Duodenal mucosa (tissue), 2 donors: ENCODE data around the gene SH3BP4.

Source experiments
- H3K27ac ChIP-seq: one replicate; pipeline ENCODE4 v1.7.0; 2013; ENCODE audit warnings: low read depth, low read length
- H3K27me3 ChIP-seq, 2 donors: one replicate each; pipeline ENCODE4 v1.7.0; 2013; ENCODE audit warnings: low read length in 2 of 2, control low read depth in 1 of 2; ENCODE audit not compliant: insufficient read depth in 2 of 2, control insufficient read depth in 1 of 2
- H3K36me3 ChIP-seq, 2 donors: one replicate each; pipeline ENCODE4 v1.7.0; 2013; ENCODE audit warnings: low read length in 2 of 2, control low read depth in 1 of 2; ENCODE audit not compliant: insufficient read depth in 2 of 2, control insufficient read depth in 1 of 2
- H3K4me1 ChIP-seq, 2 donors: one replicate each; pipeline ENCODE4 v1.7.0; 2013; ENCODE audit warnings: low read length in 2 of 2, control low read depth in 1 of 2; ENCODE audit not compliant: insufficient read depth in 2 of 2, control insufficient read depth in 1 of 2
- H3K4me3 ChIP-seq, 2 donors: one replicate each; pipeline ENCODE4 v1.7.0; 2013; ENCODE audit warnings: low read length in 2 of 2, low read depth in 1 of 2
- H3K9ac ChIP-seq, 2 donors: one replicate each; pipeline ENCODE4 v1.7.0; 2013; ENCODE audit warnings: low read length in 2 of 2, low read depth in 1 of 2
- H3K9me3 ChIP-seq, 2 donors: one replicate each; pipeline ENCODE4 v1.7.0; 2013; ENCODE audit warnings: low read length in 2 of 2, control low read depth in 1 of 2; ENCODE audit not compliant: control insufficient read depth in 1 of 2

The SH3BP4 gene

DNA sequence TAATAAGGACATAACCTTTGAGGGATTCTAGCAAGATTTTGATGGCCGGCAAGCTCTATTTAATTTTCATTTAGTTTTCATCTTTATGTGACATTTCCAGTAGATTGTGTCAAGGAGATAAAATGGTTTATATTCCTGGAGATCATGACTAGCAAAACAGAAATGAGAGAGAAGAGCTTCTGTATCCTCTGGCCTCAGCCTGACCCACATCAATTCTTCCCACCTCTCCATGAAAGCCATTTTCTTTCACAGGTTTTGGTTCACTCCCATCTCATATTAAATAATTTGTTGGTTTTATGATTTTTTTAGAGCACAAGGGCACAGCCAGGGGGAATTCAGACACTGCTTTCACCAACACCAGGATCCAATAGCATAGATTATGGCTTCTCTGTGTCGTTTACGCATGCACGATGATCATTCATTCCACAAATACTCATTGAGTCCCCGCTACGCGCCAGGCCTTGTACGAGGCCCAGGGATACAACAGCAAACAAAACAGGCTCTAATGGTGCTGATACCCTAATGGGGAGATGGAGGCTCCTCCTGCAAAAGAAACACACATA lies 85.9 kb downstream of the SH3BP4 start:
- Histone ChIP-seq H3K4me3 (no peak overlapping the region), H3K27ac (no peak overlapping the region), H3K9ac (no peak overlapping the region), H3K4me1 (no peaks in the 10 kb centered on the region), H3K27me3 (no peaks in the 10 kb centered on the region), H3K36me3 (peaks cover 23 to 41% of the 10 kb centered on the region in 2 donors), H3K9me3 (no peaks in the 10 kb centered on the region)

DNA sequence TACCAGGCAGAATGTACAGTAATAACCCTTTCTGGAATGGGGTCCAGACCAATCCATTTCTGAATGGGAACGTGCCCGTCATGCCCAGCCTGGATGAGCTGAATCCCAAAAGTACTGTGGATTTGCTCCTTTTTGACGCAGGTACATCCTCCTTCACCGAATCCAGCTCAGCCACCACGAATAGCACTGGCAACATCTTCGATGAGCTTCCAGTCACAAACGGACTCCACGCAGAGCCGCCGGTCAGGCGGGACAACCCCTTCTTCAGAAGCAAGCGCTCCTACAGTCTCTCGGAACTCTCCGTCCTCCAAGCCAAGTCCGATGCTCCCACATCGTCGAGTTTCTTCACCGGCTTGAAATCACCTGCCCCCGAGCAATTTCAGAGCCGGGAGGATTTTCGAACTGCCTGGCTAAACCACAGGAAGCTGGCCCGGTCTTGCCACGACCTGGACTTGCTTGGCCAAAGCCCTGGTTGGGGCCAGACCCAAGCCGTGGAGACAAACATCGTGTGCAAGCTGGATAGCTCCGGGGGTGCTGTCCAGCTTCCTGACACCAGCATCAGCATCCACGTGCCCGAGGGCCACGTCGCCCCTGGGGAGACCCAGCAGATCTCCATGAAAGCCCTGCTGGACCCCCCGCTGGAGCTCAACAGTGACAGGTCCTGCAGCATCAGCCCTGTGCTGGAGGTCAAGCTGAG lies 89.6 kb downstream of the SH3BP4 start:
- H3K4me1 ChIP-seq, result peaks cover 6 to 15% of the 10 kb centered on the region in 2 donors
- H3K36me3 ChIP-seq, result peaks cover 22 to 41% of the 10 kb centered on the region in 2 donors
- H3K9ac ChIP-seq, result no peak overlapping the region

DNA sequence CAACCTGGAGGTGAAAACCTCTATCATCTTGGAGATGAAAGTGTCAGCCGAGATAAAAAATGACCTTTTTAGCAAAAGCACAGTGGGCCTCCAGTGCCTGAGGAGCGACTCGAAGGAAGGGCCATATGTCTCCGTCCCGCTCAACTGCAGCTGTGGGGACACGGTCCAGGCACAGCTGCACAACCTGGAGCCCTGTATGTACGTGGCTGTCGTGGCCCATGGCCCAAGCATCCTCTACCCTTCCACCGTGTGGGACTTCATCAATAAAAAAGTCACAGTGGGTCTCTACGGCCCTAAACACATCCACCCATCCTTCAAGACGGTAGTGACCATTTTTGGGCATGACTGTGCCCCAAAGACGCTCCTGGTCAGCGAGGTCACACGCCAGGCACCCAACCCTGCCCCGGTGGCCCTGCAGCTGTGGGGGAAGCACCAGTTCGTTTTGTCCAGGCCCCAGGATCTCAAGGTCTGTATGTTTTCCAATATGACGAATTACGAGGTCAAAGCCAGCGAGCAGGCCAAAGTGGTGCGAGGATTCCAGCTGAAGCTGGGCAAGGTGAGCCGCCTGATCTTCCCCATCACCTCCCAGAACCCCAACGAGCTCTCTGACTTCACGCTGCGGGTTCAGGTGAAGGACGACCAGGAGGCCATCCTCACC lies 90.2 kb downstream of the SH3BP4 start:
- Histone ChIP-seq H3K4me1 (peaks cover 10 to 15% of the 10 kb centered on the region in 2 donors), H3K36me3 (peaks cover 22 to 47% of the 10 kb centered on the region in 2 donors), H3K9ac (no peak overlapping the region), H3K4me3 (no peak overlapping the region), H3K9me3 (no peaks in the 10 kb centered on the region), H3K27ac (no peak overlapping the region), H3K27me3 (no peaks in the 10 kb centered on the region)

More for the DNA sequence above, 89.6 kb downstream of the SH3BP4 start:
- Histone ChIP-seq H3K27ac (no peak overlapping the region), H3K9me3 (no peaks in the 10 kb centered on the region), H3K27me3 (no peaks in the 10 kb centered on the region), H3K4me3 (no peak overlapping the region)

DNA sequence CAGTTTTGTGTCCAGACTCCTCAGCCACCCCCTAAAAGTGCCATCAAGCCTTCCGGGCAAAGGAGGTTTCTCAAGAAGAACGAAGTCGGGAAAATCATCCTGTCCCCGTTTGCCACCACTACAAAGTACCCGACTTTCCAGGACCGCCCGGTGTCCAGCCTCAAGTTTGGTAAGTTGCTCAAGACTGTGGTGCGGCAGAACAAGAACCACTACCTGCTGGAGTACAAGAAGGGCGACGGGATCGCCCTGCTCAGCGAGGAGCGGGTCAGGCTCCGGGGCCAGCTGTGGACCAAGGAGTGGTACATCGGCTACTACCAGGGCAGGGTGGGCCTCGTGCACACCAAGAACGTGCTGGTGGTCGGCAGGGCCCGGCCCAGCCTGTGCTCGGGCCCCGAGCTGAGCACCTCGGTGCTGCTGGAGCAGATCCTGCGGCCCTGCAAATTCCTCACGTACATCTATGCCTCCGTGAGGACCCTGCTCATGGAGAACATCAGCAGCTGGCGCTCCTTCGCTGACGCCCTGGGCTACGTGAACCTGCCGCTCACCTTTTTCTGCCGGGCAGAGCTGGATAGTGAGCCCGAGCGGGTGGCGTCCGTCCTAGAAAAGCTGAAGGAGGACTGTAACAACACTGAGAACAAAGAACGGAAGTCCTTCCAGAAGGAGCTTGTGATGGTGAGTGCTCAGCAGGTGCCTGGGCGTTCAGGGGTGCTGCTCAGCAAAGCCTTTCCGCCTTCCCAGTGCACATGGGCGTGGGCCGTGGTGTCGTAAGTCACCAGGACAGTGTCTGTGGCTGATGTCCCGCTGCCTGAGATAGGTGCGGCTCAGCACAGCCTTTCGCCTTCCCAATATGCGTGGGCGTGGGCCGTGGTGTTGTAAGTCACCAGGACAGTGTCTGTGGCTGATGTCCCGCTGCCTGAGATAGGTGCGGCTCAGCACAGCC lies 91.0 kb downstream of the SH3BP4 start:
- Histone ChIP-seq H3K9ac (no peak overlapping the region), H3K27ac (no peak overlapping the region), H3K9me3 (no peaks in the 10 kb centered on the region), H3K36me3 (peaks cover 22 to 48% of the 10 kb centered on the region in 2 donors), H3K4me3 (no peak overlapping the region), H3K27me3 (no peaks in the 10 kb centered on the region), H3K4me1 (peaks cover 13 to 15% of the 10 kb centered on the region in 2 donors)

DNA sequence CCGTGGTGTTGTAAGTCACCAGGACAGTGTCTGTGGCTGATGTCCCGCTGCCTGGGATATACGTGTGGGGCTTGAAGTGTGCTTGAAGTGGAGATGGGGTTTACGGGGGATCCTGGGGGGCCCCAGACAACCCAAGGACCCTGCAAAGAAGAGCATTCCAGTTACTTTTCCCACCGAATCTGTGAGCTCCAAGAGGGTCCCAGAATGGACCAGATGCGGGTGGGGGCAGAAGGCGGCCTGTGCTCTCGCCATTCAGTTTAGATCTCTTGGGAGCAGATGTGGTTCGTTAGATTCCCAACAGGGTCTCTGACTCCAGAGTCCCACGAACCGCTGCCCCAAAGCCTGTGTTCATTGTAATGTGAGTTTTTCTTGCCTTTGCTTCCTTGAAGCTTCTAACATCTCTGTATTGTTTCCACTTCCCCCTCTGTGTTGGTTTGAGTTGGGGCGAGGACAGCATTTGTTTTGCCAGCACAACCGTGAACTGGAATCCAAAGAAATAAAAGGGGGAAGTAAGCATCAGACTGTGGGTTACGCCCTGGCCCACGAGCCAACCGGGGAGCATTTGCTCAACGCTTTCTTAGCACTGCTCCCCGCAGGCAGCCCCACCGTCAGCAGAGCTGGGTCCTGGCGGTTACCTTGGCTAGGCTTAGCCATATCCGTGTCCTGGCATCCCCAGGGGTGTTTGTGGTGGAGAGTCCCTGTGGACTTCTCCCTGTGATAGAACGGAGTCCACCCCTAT lies 92.1 kb downstream of the SH3BP4 start:
- Histone ChIP-seq H3K4me1 (peaks cover 16 to 21% of the 10 kb centered on the region in 2 donors), H3K9me3 (no peaks in the 10 kb centered on the region), H3K4me3 (no peak overlapping the region), H3K9ac (no peak overlapping the region), H3K27me3 (no peaks in the 10 kb centered on the region), H3K27ac (no peak overlapping the region), H3K36me3 (peaks cover 22 to 47% of the 10 kb centered on the region in 2 donors)

DNA sequence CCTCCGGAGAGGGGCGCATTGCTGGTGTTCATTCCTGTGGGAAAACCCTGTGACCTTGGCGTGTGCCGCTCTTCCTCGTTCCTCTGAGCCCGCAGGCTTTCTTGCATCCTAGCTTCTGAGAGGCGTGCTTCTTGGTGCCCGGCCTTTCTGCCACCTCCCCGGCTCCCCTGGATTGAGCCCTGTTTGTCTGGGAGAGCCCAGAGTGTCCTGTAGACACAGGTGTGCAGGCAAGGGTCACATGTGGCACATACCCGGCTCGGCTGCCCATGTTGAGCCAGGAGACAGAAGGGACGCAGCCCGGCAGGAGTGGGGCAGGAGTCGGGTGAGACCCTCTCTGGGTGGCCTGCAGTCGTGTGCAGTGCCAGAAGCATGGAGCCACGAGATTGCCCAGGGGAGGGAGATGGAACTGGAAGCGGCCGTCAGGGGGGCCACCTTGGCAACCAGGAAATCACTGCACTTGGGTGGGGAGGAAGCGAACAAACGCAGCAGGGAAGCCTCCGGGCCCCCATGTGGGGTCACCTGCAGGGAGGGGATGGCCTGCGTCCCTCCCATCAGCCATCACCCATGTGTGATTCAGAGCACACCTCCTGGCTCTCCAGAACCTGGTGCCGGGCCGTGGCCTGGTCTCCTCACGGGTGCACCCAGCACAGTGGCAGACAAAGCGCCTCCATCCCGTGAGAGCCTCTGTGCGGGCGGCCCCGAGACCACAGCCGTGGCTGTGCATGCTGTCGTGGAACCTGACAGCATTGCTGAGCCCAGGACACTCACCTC lies 92.9 kb downstream of the SH3BP4 start:
- H3K9ac ChIP-seq, result no peak overlapping the region
- peaks cover 22 to 47% of the 10 kb centered on the region in 2 donors for H3K36me3 ChIP-seq
- no peak overlapping the region for H3K27ac ChIP-seq
- no peak overlapping the region for H3K4me3 ChIP-seq
- H3K9me3 ChIP-seq, result no peaks in the 10 kb centered on the region
- no peaks in the 10 kb centered on the region for H3K27me3 ChIP-seq
- peaks cover 23 to 26% of the 10 kb centered on the region in 2 donors for H3K4me1 ChIP-seq

DNA sequence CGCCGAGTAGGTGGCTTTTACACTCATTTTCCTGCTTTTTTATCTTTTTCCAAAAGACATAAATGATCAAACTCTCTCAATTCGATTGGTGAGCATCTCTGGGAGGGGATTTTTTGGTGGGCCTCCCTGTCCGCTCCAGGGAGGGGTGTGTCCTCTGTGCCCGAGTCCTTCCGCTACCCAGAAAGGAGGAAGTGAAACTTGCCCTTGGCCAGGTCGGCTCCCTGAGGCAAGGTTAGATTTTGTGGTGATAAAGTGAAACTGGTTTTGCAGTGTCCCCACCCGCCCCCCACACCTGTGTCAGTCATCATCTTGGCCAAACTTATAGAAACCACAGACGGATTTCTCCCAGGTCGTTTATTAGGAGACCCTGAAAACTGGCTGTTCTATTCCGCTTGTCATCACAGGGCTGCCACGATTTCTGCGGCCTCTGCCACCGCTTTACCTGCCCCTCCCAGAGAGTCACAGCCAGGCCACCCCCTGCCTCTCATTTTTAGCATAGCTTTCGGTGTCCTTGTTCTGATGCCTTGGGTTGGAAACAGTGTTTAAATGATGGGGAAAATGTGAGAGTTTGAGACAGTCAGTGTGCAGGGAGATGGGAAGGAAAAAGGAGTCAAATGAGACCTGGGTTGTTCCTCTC lies 93.6 kb downstream of the SH3BP4 start:
- Histone ChIP-seq H3K27ac (no peak overlapping the region), H3K9me3 (no peaks in the 10 kb centered on the region)

DNA sequence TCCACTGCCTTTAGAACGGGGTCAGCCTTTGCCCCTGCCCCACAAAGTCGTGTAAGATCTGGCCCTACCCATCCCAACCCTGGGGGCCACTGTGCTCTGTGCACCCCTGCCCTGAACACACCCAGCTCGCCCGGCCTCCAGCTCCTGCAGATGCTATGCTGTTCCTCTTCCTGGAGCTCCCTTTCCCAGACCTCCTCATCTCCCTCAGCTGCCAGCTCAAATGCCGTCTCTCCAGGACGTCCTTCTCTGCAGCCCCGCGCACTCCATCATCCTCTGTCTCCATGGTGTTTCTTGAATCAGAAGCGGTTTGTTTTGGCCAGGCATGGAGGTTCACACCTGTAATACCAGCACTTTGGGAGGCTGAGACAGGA lies 94.1 kb downstream of the SH3BP4 start:
- H3K36me3 ChIP-seq, result peaks cover 22 to 40% of the 10 kb centered on the region in 2 donors
- no peaks in the 10 kb centered on the region for H3K9me3 ChIP-seq
- no peak overlapping the region for H3K9ac ChIP-seq
- no peaks in the 10 kb centered on the region for H3K27me3 ChIP-seq
- H3K27ac ChIP-seq, result no peak overlapping the region
- H3K4me1 ChIP-seq, result peaks cover 32 to 35% of the 10 kb centered on the region in 2 donors
- H3K4me3 ChIP-seq, result no peak overlapping the region

More for the DNA sequence above, 93.6 kb downstream of the SH3BP4 start:
- peaks cover 27 to 30% of the 10 kb centered on the region in 2 donors for H3K4me1 ChIP-seq
- H3K4me3 ChIP-seq, result no peak overlapping the region
- H3K9ac ChIP-seq, result no peak overlapping the region
- H3K27me3 ChIP-seq, result no peaks in the 10 kb centered on the region
- peaks cover 22 to 45% of the 10 kb centered on the region in 2 donors for H3K36me3 ChIP-seq
